ENCODE measurements around the gene CCDC137. TPM values are rescaled to one million over a fixed set of nuclear protein-coding genes. Genes with fewer than 3 reads are reported as not detected.

CCDC137 gene
- polyA plus RNA-seq, 1 of the 3 experiments (the other 2 are of a cell fraction), result 62.4 TPM

- CTCF ChIA-PET, result interaction anchor here (1.1 to 1.2 kb wide), 2 partner anchors 12 to 17 kb away, joined by 3 to 4 read pairs; no protein-coding TSS in a partner anchor
- POLR2A ChIA-PET, result interaction anchor here (1.0 kb wide), 1 partner anchor 14 kb away, joined by 3 read pairs; the partner anchor contains the start of gene MRPL12
- H3K9me3 ChIP-seq, result no peaks in the 10 kb centered on the region
- H3K27ac ChIP-seq (ENCODE audit: low read depth in 2 of 2, low read length in 1 of 2), result no peak overlapping the region
- H4K20me1 ChIP-seq (ENCODE audit: insufficient read depth), result no peaks in the 10 kb centered on the region
- no peak overlapping the region for H2AFZ ChIP-seq (ENCODE audit: low read depth)
- no peaks in the 10 kb centered on the region for H3K27me3 ChIP-seq (ENCODE audit: insufficient read depth)
- no peak overlapping the region for H3K4me2 ChIP-seq
- TF ChIP-seq ZBTB33 (IDR thresholded peaks at IDR 0.05; ENCODE audit: borderline replicate concordance, low read depth), result no peak
- TF ChIP-seq SIN3A (IDR thresholded peaks at IDR 0.05; ENCODE audit: borderline replicate concordance, low read depth, low read length), result no peak
- TF ChIP-seq RAD21 (IDR thresholded peaks at IDR 0.05; ENCODE audit: low read length), result no peak
- no peak for TF ChIP-seq POLR2AphosphoS5 (IDR thresholded peaks at IDR 0.05; ENCODE audit: low read depth, low read length)
- no peak for TF ChIP-seq RFX5 (IDR thresholded peaks at IDR 0.05; ENCODE audit: low read length)
- peaks cover 24% of the 10 kb centered on the region; the same call in 1 of the 2 replicates for H3K79me2 ChIP-seq (ENCODE audit: insufficient read depth)
- H3K36me3 ChIP-seq (replicated peaks in 1 of 2; ENCODE audit: control insufficient read depth in 1 of 2, insufficient read depth in 2 of 2, low read length in 1 of 2), result peaks cover 0 to 9% of the 10 kb centered on the region in 2 experiments
- no peak for DNase-seq
- peaks cover 10 to 23% of the 10 kb centered on the region in 2 experiments; a peak in 3 of 4 replicates for H3K4me1 ChIP-seq (ENCODE audit: control insufficient read depth in 1 of 2, insufficient read depth in 2 of 2, low read depth in 1 of 2, low read length in 1 of 2)
- H3K9ac ChIP-seq, result no peak overlapping the region
- H3K9me2 ChIP-seq, result no peaks in the 10 kb centered on the region
- H3K4me3 ChIP-seq (ENCODE audit: low read depth in 2 of 2, low read length in 1 of 2), result no peak overlapping the region
- 97% methylated on average over 8 of the region's 25 CpGs for WGBS (ENCODE audit: low lambda C conversion rate)
- peaks cover 11% of the 10 kb centered on the region for H3F3A ChIP-seq (replicated peaks; ENCODE audit: insufficient read depth)
Observed at GRCh38 chr17:81717049-81717765, 50.7 kb downstream of the CCDC137 start.

DNA sequence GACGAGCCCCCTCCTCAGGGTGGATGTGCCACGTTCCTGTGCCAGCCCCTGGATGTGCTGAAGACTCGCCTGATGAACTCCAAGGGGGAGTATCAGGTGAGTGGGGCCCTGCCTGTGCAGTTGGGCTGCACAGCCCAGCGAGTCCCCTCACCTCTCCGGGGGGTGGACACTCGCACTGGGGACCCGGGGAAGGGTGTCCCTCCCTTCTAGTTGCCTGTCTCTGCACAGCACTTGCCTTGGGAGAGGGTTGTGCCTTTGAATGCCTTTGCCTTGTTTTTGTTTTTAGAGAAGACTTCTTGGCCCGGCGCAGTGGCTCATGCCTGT, 51.2 kb downstream of the CCDC137 start:
- H3K4me1 ChIP-seq (ENCODE audit: control insufficient read depth in 1 of 2, insufficient read depth in 2 of 2, low read depth in 1 of 2, low read length in 1 of 2), result peaks cover 10 to 23% of the 10 kb centered on the region in 2 experiments; a peak in 3 of 4 replicates
- no peaks in the 10 kb centered on the region for H3K9me3 ChIP-seq
- H3K4me2 ChIP-seq, result no peak overlapping the region
- WGBS (ENCODE audit: low lambda C conversion rate), result 93% methylated on average over 9 of the region's 9 CpGs
- H3K4me3 ChIP-seq (ENCODE audit: low read depth in 2 of 2, low read length in 1 of 2), result no peak overlapping the region
- no peaks in the 10 kb centered on the region for H3K27me3 ChIP-seq (ENCODE audit: insufficient read depth)
- peaks cover 0 to 9% of the 10 kb centered on the region in 2 experiments for H3K36me3 ChIP-seq (replicated peaks in 1 of 2; ENCODE audit: control insufficient read depth in 1 of 2, insufficient read depth in 2 of 2, low read length in 1 of 2)
- H3K27ac ChIP-seq (ENCODE audit: low read depth in 2 of 2, low read length in 1 of 2), result no peak overlapping the region
- peaks cover 11% of the 10 kb centered on the region for H3F3A ChIP-seq (replicated peaks; ENCODE audit: insufficient read depth)
- DNase-seq, result no peak
- no peaks in the 10 kb centered on the region for H4K20me1 ChIP-seq (ENCODE audit: insufficient read depth)
- no peak overlapping the region for H2AFZ ChIP-seq (ENCODE audit: low read depth)
- CTCF ChIA-PET, result interaction anchor here (1.1 kb wide), 1 partner anchor 11 kb away, joined by 3 read pairs; no protein-coding TSS in a partner anchor
- H3K79me2 ChIP-seq (ENCODE audit: insufficient read depth), result peaks cover 21% of the 10 kb centered on the region; the same call in 1 of the 2 replicates
- POLR2A ChIA-PET, result interaction anchor here (1.0 kb wide), 1 partner anchor 15 kb away, joined by 3 read pairs; the partner anchor contains the start of gene MRPL12
- H3K9me2 ChIP-seq, result no peaks in the 10 kb centered on the region
- no peak overlapping the region for H3K9ac ChIP-seq
- no peak for TF ChIP-seq YY1 (IDR thresholded peaks at IDR 0.05; ENCODE audit: low read depth)
- no peak for TF ChIP-seq ELF1 (IDR thresholded peaks at IDR 0.05)
- no peak for TF ChIP-seq FOXM1 (IDR thresholded peaks at IDR 0.05; ENCODE audit: low read depth)
- no peak for TF ChIP-seq CHD2 (IDR thresholded peaks at IDR 0.05; ENCODE audit: low read length, partially characterized antibody)
- no peak for TF ChIP-seq SIN3A (IDR thresholded peaks at IDR 0.05; ENCODE audit: borderline replicate concordance, low read depth, low read length)
- TF ChIP-seq, protein P1, sequence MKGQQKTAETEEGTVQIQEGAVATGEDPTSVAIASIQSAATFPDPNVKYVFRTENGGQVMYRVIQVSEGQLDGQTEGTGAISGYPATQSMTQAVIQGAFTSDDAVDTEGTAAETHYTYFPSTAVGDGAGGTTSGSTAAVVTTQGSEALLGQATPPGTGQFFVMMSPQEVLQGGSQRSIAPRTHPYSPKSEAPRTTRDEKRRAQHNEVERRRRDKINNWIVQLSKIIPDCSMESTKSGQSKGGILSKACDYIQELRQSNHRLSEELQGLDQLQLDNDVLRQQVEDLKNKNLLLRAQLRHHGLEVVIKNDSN (IDR thresholded peaks at IDR 0.05; ENCODE audit: borderline replicate concordance, low read depth), result no peak
- no peak for TF ChIP-seq SMC3 (IDR thresholded peaks at IDR 0.05; ENCODE audit: low read depth, low read length)
- TF ChIP-seq, protein P2, sequence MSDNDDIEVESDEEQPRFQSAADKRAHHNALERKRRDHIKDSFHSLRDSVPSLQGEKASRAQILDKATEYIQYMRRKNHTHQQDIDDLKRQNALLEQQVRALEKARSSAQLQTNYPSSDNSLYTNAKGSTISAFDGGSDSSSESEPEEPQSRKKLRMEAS (IDR thresholded peaks at IDR 0.05; ENCODE audit: low read depth), result no peak
- TF ChIP-seq RFX5 (IDR thresholded peaks at IDR 0.05; ENCODE audit: low read length), result no peak
- no peak for TF ChIP-seq TEAD4 (IDR thresholded peaks at IDR 0.05; ENCODE audit: borderline replicate concordance, insufficient read depth)
- no peak for TF ChIP-seq NFIC (IDR thresholded peaks at IDR 0.05; ENCODE audit: borderline replicate concordance)
- no peak for TF ChIP-seq EP300 (IDR thresholded peaks at IDR 0.05; ENCODE audit: borderline replicate concordance in 1 of 2, low read depth in 1 of 2, low read length in 1 of 2)
- no peak for TF ChIP-seq GABPA (IDR thresholded peaks at IDR 0.05; ENCODE audit: low read depth)
- TF ChIP-seq RAD21 (IDR thresholded peaks at IDR 0.05; ENCODE audit: low read length), result no peak
- no peak for TF ChIP-seq IRF3 (IDR thresholded peaks at IDR 0.05; ENCODE audit: low read depth, low read length)
- no peak for TF ChIP-seq REST (IDR thresholded peaks at IDR 0.05; ENCODE audit: low read depth, low read length)
- no peak for TF ChIP-seq RXRA (IDR thresholded peaks at IDR 0.05; ENCODE audit: borderline replicate concordance, low read depth)
